Thoracic aorta (tissue), 2 donors: ENCODE data around the gene NF1. TPM values are rescaled to one million over a fixed set of nuclear protein-coding genes. Genes with fewer than 3 reads are reported as not detected.
"Not testable (repeated sequence)": the region's sequence is repeated elsewhere in the genome, so short reads cannot be mapped to it uniquely, and the experiment has no call there.

Source experiments
- ATAC-seq: fragments of 150-250 bp; one replicate; pipeline ENCODE4 v1.8.0; 2017; ENCODE audit warnings: low read depth; ENCODE audit not compliant: insufficient number of reproducible peaks, low FRiP score
- DNase-seq: peaks from one replicate; pipeline ENCODE4 v3.0.0-alpha.2; 2020; ENCODE audit warnings: low spot score
- H3K27ac ChIP-seq, 2 donors: fragments of 200-600 bp; sonication (generic); 1 replicate in 1 of 2; 2 replicates in 1 of 2; pipeline ENCODE4 v1.5.1; 2016; ENCODE audit warnings: mild to moderate bottlenecking in 2 of 2, moderate library complexity in 2 of 2
- H3K27me3 ChIP-seq: fragments of 200-600 bp; sonication (generic); replicated peaks from 2 replicates; pipeline ENCODE4 v1.6.0; 2016; ENCODE audit warnings: mild to moderate bottlenecking; ENCODE audit not compliant: insufficient read depth
- H3K36me3 ChIP-seq: fragments of 200-600 bp; sonication (generic); one replicate; pipeline ENCODE4 v1.5.1; 2016
- H3K4me1 ChIP-seq, 2 donors: fragments of 200-600 bp; sonication (generic); 1 replicate in 1 of 2; 2 replicates in 1 of 2; pipeline versions ENCODE4 v1.5.1 to v1.6.0; 2016; ENCODE audit warnings: low read depth in 2 of 2, mild to moderate bottlenecking in 1 of 2; ENCODE audit not compliant: control insufficient read depth in 1 of 2
- H3K4me3 ChIP-seq: fragments of 200-600 bp; sonication (generic); 2 replicates; pipeline ENCODE4 v1.5.1; 2016; ENCODE audit warnings: mild to moderate bottlenecking
- H3K9me3 ChIP-seq: fragments of 200-600 bp; sonication (generic); 2 replicates; pipeline ENCODE4 v1.5.1; 2016
- total RNA-seq, 2 donors: library from RNA; depleted of rRNA; stranded (reverse); fragments of >200 nt; gene quantifications; one replicate each; pipeline versions ENCODE4 v1.1.0 to v1.2.3, GENCODE V29; 2016
- TF ChIP-seq, protein P1 (sequence below): fragments of 200-600 bp; sonication (generic); IDR thresholded peaks from one replicate; pipeline ENCODE4 v1.5.1; 2019; ENCODE audit warnings: antibody characterized with exemption

Gene NF1
- total RNA-seq, 2 donors from 2014 or later = 60.9 to 105 TPM

DNA sequence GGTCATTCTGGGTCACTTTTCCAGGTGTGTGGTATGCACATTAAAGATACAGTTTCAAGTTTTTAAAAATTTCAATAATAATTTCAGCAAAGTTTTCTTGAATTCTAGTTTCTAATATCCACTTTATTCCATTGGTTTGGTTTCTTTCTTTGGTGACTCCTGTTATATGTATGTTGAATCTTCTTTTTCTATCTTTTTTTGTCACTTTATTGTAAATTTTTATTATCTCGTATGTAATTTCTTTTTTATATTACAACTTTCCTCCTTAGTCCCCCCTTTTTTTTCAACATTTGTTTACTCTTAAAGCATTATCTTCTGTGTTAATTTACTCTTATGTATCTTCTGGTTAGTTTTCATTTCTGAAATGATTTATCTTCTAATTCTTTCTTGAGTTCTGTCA is 57.5 kb downstream of the NF1 start:
- H3K36me3 ChIP-seq = no peaks in the 10 kb centered on the region
- ATAC-seq = no peak
- peaks cover 0 to 4% of the 10 kb centered on the region in 2 donors for H3K4me1 ChIP-seq
- no peak overlapping the region for H3K27ac ChIP-seq
- no peak overlapping the region for H3K4me3 ChIP-seq
- no peak for DNase-seq
- TF ChIP-seq, protein P1, sequence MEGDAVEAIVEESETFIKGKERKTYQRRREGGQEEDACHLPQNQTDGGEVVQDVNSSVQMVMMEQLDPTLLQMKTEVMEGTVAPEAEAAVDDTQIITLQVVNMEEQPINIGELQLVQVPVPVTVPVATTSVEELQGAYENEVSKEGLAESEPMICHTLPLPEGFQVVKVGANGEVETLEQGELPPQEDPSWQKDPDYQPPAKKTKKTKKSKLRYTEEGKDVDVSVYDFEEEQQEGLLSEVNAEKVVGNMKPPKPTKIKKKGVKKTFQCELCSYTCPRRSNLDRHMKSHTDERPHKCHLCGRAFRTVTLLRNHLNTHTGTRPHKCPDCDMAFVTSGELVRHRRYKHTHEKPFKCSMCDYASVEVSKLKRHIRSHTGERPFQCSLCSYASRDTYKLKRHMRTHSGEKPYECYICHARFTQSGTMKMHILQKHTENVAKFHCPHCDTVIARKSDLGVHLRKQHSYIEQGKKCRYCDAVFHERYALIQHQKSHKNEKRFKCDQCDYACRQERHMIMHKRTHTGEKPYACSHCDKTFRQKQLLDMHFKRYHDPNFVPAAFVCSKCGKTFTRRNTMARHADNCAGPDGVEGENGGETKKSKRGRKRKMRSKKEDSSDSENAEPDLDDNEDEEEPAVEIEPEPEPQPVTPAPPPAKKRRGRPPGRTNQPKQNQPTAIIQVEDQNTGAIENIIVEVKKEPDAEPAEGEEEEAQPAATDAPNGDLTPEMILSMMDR = no peak
- no peaks in the 10 kb centered on the region for H3K27me3 ChIP-seq
- no peaks in the 10 kb centered on the region for H3K9me3 ChIP-seq

DNA sequence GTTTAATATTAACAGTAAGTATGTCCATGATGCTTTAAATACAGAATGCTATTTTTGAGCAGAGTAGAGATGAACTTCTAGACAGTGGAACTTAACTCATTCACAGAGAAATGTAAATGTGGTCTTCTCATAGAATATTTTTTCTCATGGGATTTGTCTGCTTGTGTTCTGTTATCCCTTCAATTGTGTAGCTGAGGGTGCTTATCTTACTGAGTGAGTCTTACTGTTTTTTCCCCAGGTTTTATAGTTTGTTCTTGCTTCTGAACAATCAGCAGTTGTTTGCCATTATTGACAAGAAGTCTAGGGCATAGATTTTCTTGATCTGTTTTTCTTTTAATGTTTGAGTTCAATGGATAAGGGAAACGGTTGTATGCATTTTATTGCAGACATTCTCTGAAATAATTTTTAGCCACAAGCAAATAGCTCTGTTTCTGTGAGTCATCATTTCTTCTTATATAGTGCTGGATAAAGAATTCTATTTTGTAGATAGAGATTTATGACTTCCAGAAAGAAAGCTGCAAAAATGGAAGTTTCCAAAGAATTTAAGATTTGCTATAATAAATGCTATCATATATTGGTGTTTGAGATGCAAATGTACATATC is 60.5 kb downstream of the NF1 start:
- no peak for DNase-seq
- H3K36me3 ChIP-seq = no peaks in the 10 kb centered on the region
- ATAC-seq = no peak
- H3K4me1 ChIP-seq = peaks cover 0 to 4% of the 10 kb centered on the region in 2 donors
- no peaks in the 10 kb centered on the region for H3K9me3 ChIP-seq
- no peak overlapping the region for H3K27ac ChIP-seq
- H3K4me3 ChIP-seq = no peak overlapping the region
- no peaks in the 10 kb centered on the region for H3K27me3 ChIP-seq
- TF ChIP-seq, protein P1 = no peak

DNA sequence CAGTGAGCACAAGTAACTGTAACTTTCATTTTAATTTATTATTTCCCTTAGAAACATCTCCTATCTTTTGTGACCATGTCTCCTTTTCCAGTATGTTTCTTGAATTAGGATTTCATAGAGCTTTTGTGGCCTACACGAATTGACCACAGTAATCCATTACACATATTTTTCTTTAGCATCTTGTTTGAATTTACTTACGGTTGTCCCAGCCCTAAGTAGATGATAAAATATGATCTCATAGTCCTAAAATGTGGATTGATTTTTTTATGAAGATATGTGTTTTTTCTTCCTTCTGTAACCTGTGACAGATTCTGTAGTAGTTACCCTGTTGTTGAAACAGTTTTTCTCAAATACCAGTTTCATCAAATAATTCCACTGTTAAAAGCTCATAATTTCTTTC is 61.5 kb downstream of the NF1 start:
- H3K4me3 ChIP-seq = no peak overlapping the region
- no peak for ATAC-seq
- no peaks in the 10 kb centered on the region for H3K27me3 ChIP-seq
- DNase-seq = no peak
- TF ChIP-seq, protein P1 = no peak
- H3K9me3 ChIP-seq = no peaks in the 10 kb centered on the region
- peaks cover 0 to 4% of the 10 kb centered on the region in 2 donors for H3K4me1 ChIP-seq
- no peak overlapping the region for H3K27ac ChIP-seq
- no peaks in the 10 kb centered on the region for H3K36me3 ChIP-seq

- H3K36me3 ChIP-seq, H3K4me1 ChIP-seq, H3K27ac ChIP-seq, H3K27me3 ChIP-seq, H3K4me3 ChIP-seq, H3K9me3 ChIP-seq, DNase-seq, ATAC-seq: not testable (repeated sequence)
Measured at GRCh38 chr17:31156864-31157263, 62.1 kb downstream of the NF1 start.

- H3K4me3 ChIP-seq = peak overlapping the region; percentile 24
- TF ChIP-seq, protein P1 = no peak
- no peaks in the 10 kb centered on the region for H3K9me3 ChIP-seq
- no peaks in the 10 kb centered on the region for H3K27me3 ChIP-seq
- DNase-seq (no peak), ATAC-seq (no peak)
- no peaks in the 10 kb centered on the region for H3K36me3 ChIP-seq
- H3K4me1 ChIP-seq = peaks cover 0 to 4% of the 10 kb centered on the region in 2 donors
- no peak overlapping the region for H3K27ac ChIP-seq
Measured at GRCh38 chr17:31158746-31159377, 64.1 kb downstream of the NF1 start.
